ENCODE measurements around the gene MRPL36. TPM values are rescaled to one million over a fixed set of nuclear protein-coding genes. Genes with fewer than 3 reads are reported as not detected.

Gene MRPL36
- total and polyA plus RNA-seq, 2 donors from 2014 or later: 29.6 to 96.7 TPM

DNA sequence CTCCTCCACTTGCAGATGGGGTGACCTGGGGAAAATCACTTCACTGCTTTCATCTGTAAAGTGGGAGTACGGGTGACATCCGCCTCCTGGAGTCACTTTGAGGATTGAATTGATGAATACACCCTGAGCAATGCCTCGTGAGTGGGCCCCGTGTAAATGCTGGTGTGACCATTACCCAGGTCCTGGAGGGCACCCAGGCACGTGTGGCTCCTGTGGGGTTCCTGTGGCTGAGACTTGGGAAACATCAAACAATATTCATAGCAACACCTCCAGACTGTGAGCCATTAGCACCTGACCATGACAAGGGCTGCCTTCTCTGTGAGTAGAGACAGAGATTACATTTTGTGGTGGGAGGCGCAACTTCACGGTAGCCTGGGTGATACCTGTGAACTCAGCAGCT, 11.4 kb downstream of the MRPL36 start:
- Histone ChIP-seq H3K27me3 (ENCODE audit: control insufficient read depth, insufficient read depth, low read length) (no peaks in the 10 kb centered on the region), H3K4me1 (ENCODE audit: control insufficient read depth in 2 of 3, insufficient read depth in 2 of 3, low read depth in 1 of 3, low read length in 3 of 3) (no peaks in the 10 kb centered on the region), H3K4me3 (ENCODE audit: low read length in 3 of 3) (no peak overlapping the region), H3K36me3 (ENCODE audit: control insufficient read depth in 2 of 3, insufficient read depth in 3 of 3, low read length in 3 of 3) (no peaks in the 10 kb centered on the region), H3K9ac (ENCODE audit: low read length in 3 of 3) (no peak overlapping the region), H3K9me3 (ENCODE audit: control insufficient read depth in 2 of 3, insufficient read depth in 1 of 3, low read length in 3 of 3) (peaks cover 0 to 3% (median 0%) of the 10 kb centered on the region in 3 donors), H3K27ac (ENCODE audit: low read depth in 2 of 2, low read length in 2 of 2) (no peak overlapping the region)
- intact Hi-C loops (cut with DNase I): no loop called here
- no peak for TF ChIP-seq CTCF (IDR thresholded peaks at IDR 0.05; ENCODE audit: borderline replicate concordance, extremely low read depth, insufficient read depth)
- DNase-seq (peak in 1 of 5 donors; percentile 26), FAIRE-seq (no peak)

- Histone ChIP-seq H3K27me3 (ENCODE audit: control insufficient read depth, insufficient read depth, low read length) (no peaks in the 10 kb centered on the region), H3K9me3 (ENCODE audit: control insufficient read depth in 2 of 3, insufficient read depth in 1 of 3, low read length in 3 of 3) (no peaks in the 10 kb centered on the region), H3K9ac (ENCODE audit: low read length in 3 of 3) (no peak overlapping the region), H3K36me3 (ENCODE audit: control insufficient read depth in 2 of 3, insufficient read depth in 3 of 3, low read length in 3 of 3) (no peaks in the 10 kb centered on the region), H3K27ac (ENCODE audit: low read depth in 2 of 2, low read length in 2 of 2) (no peak overlapping the region), H3K4me3 (ENCODE audit: low read length in 3 of 3) (no peak overlapping the region), H3K4me1 (ENCODE audit: control insufficient read depth in 2 of 3, insufficient read depth in 2 of 3, low read depth in 1 of 3, low read length in 3 of 3) (peaks cover 0 to 4% (median 3%) of the 10 kb centered on the region in 3 donors)
- intact Hi-C loops (cut with DNase I): no loop called here
- TF ChIP-seq CTCF (IDR thresholded peaks at IDR 0.05; ENCODE audit: borderline replicate concordance, extremely low read depth, insufficient read depth): no peak
- no peak for FAIRE-seq
- DNase-seq: peak in 1 of 5 donors; percentile 63
These were observed 12.1 kb downstream of the MRPL36 start for GRCh38 chr5:1787472-1788047.

GRCh38 chr5:1786621-1787471, 12.8 kb downstream of the MRPL36 start:
- Histone ChIP-seq H3K9me3 (ENCODE audit: control insufficient read depth in 2 of 3, insufficient read depth in 1 of 3, low read length in 3 of 3) (no peaks in the 10 kb centered on the region), H3K27ac (ENCODE audit: low read depth in 2 of 2, low read length in 2 of 2) (no peak overlapping the region), H3K4me3 (ENCODE audit: low read length in 3 of 3) (no peak overlapping the region), H3K4me1 (ENCODE audit: control insufficient read depth in 2 of 3, insufficient read depth in 2 of 3, low read depth in 1 of 3, low read length in 3 of 3) (peaks cover 0 to 5% (median 4%) of the 10 kb centered on the region in 3 donors), H3K36me3 (ENCODE audit: control insufficient read depth in 2 of 3, insufficient read depth in 3 of 3, low read length in 3 of 3) (no peaks in the 10 kb centered on the region), H3K27me3 (ENCODE audit: control insufficient read depth, insufficient read depth, low read length) (no peaks in the 10 kb centered on the region), H3K9ac (ENCODE audit: low read length in 3 of 3) (no peak overlapping the region)
- no peak for TF ChIP-seq CTCF (IDR thresholded peaks at IDR 0.05; ENCODE audit: borderline replicate concordance, extremely low read depth, insufficient read depth)
- FAIRE-seq (no peak), DNase-seq (peak in 2 of 5 donors; percentile 29 to 57)
- intact Hi-C loops (cut with DNase I): no loop called here
